Liver (tissue), 9 donors: Measurements from ENCODE around the gene CAMK1D. TPM values are rescaled to one million over a fixed set of nuclear protein-coding genes. Genes with fewer than 3 reads are reported as not detected.

Experiments used
- DNase-seq: peaks from one replicate; pipeline ENCODE4 v3.0.0-alpha.2; 2017; ENCODE audit warnings: low spot score
- H3K27ac ChIP-seq, 2 donors: one replicate each; pipeline ENCODE4 v1.7.0; 2013; ENCODE audit warnings: inconsistent platforms in 2 of 2, low read length in 2 of 2, control low read depth in 1 of 2, low read depth in 1 of 2, mild to moderate bottlenecking in 1 of 2
- H3K27me3 ChIP-seq, 4 donors: one replicate each; pipeline versions ENCODE4 v1.6.1 to v1.7.0; 2013; ENCODE audit warnings: low read length in 3 of 4, inconsistent platforms in 1 of 4, mild to moderate bottlenecking in 1 of 4, moderate library complexity in 1 of 4; ENCODE audit not compliant: control insufficient read depth in 4 of 4, insufficient read depth in 4 of 4
- H3K36me3 ChIP-seq, 4 donors: one replicate each; pipeline versions ENCODE4 v1.6.1 to v1.7.0; 2013; ENCODE audit warnings: low read length in 3 of 4, mild to moderate bottlenecking in 3 of 4, low read depth in 1 of 4, moderate library complexity in 1 of 4; ENCODE audit not compliant: control insufficient read depth in 4 of 4, insufficient read depth in 3 of 4
- H3K4me1 ChIP-seq, 4 donors: one replicate each; pipeline versions ENCODE4 v1.6.1 to v1.7.0; 2013; ENCODE audit warnings: low read length in 3 of 4, mild to moderate bottlenecking in 3 of 4, moderate library complexity in 1 of 4; ENCODE audit not compliant: control insufficient read depth in 4 of 4, insufficient read depth in 4 of 4
- H3K4me3 ChIP-seq, 3 donors: one replicate each; pipeline versions ENCODE4 v1.6.1 to v1.7.0; 2013; ENCODE audit warnings: low read length in 3 of 3, control low read depth in 1 of 3, low read depth in 1 of 3, mild to moderate bottlenecking in 1 of 3
- H3K9ac ChIP-seq, 2 donors: one replicate each; pipeline ENCODE4 v1.7.0; 2013; ENCODE audit warnings: low read length in 2 of 2, mild to moderate bottlenecking in 2 of 2, moderate library complexity in 2 of 2, control low read depth in 1 of 2, low read depth in 1 of 2
- H3K9me3 ChIP-seq, 4 donors: one replicate each; pipeline versions ENCODE4 v1.6.1 to v1.7.0; 2013; ENCODE audit warnings: low read length in 3 of 4; ENCODE audit not compliant: control insufficient read depth in 4 of 4
- EGR1 ChIP-seq, 2 donors: IDR thresholded peaks; 2 replicates each; pipeline ENCODE4 v1.6.1; 2016 to 2018; ENCODE audit warnings: antibody characterized with exemption in 2 of 2, low read depth in 2 of 2
- FOXA1 ChIP-seq: IDR thresholded peaks from 2 replicates; pipeline ENCODE4 v1.6.1; 2016; ENCODE audit warnings: antibody characterized with exemption
- FOXA2 ChIP-seq: IDR thresholded peaks from 2 replicates; pipeline ENCODE4 v1.6.1; 2016; ENCODE audit warnings: antibody characterized with exemption
- GABPA ChIP-seq, 2 donors: IDR thresholded peaks in 1 of 2; conservative IDR thresholded peaks in 1 of 2; 2 replicates each; pipeline ENCODE4 v1.6.1; 2016; ENCODE audit warnings: antibody characterized with exemption in 2 of 2, mild to moderate bottlenecking in 1 of 2, moderate library complexity in 1 of 2
- HNF4A ChIP-seq, 2 donors: conservative IDR thresholded peaks; 2 replicates each; pipeline ENCODE4 v1.6.1; 2016; ENCODE audit warnings: antibody characterized with exemption in 2 of 2, mild to moderate bottlenecking in 2 of 2
- HNF4G ChIP-seq: IDR thresholded peaks from 2 replicates; pipeline ENCODE4 v1.6.1; 2016; ENCODE audit warnings: antibody characterized with exemption
- JUND ChIP-seq, 2 donors: IDR thresholded peaks; 2 replicates each; pipeline ENCODE4 v1.6.1; 2016; ENCODE audit warnings: antibody characterized with exemption in 2 of 2
- NR2F2 ChIP-seq: IDR thresholded peaks from 2 replicates; pipeline ENCODE4 v1.6.1; 2016; ENCODE audit warnings: antibody characterized with exemption
- RAD21 ChIP-seq, 2 donors: IDR thresholded peaks; 2 replicates each; pipeline ENCODE4 v1.6.1; 2016; ENCODE audit warnings: antibody characterized with exemption in 2 of 2, mild to moderate bottlenecking in 2 of 2
- RXRA ChIP-seq, 2 donors: IDR thresholded peaks; 2 replicates each; pipeline ENCODE4 v1.6.1; 2017 to 2018; ENCODE audit warnings: antibody characterized with exemption in 2 of 2, mild to moderate bottlenecking in 1 of 2
- SP1 ChIP-seq: IDR thresholded peaks from 2 replicates; pipeline ENCODE4 v1.6.1; 2018; ENCODE audit warnings: antibody characterized with exemption, mild to moderate bottlenecking
- TAF1 ChIP-seq: conservative IDR thresholded peaks from 2 replicates; pipeline ENCODE4 v1.6.1; 2016; ENCODE audit warnings: antibody characterized with exemption, mild to moderate bottlenecking
- YY1 ChIP-seq: IDR thresholded peaks from 2 replicates; pipeline ENCODE4 v1.6.1; 2016; ENCODE audit warnings: antibody characterized with exemption, mild to moderate bottlenecking
- WGBS: extraction: QIAGEN DNeasy Blood & Tissue Kit; methylation state at CpG from one replicate; pipeline ENCODE4 v1.1.7; 2013; 5-methylcytosine and 5-hydroxymethylcytosine counted together
- polyA plus RNA-seq, 2 donors: library from polyadenylated mRNA; stranded (reverse) in 1 of 2; unstranded in 1 of 2; fragments of 200-250 nt in 1 of 2; fragments of >200 nt in 1 of 2; fragmentation: Nextera tagmentation in 1 of 2; extraction: Ambion mirVana in 1 of 2; gene quantifications; one replicate each; pipeline versions ENCODE4 v1.2.1 to v1.2.3, GENCODE V29; 2013 to 2015
- total RNA-seq, 2 donors: library from RNA; depleted of rRNA; stranded (reverse); fragments of >200 nt; gene quantifications; one replicate each; pipeline ENCODE4 v1.2.3, GENCODE V29; 2014
- TF ChIP-seq, protein P1 (sequence below): IDR thresholded peaks from 2 replicates; pipeline ENCODE4 v1.6.1; 2016; ENCODE audit warnings: antibody characterized with exemption, mild to moderate bottlenecking
- TF ChIP-seq, protein P2 (sequence below): IDR thresholded peaks from 2 replicates; pipeline ENCODE4 v1.6.1; 2016; ENCODE audit warnings: antibody characterized with exemption
- TF ChIP-seq, protein P3 (sequence below): IDR thresholded peaks from 2 replicates; pipeline ENCODE4 v1.6.1; 2016; ENCODE audit warnings: antibody characterized with exemption
- TF ChIP-seq, protein P4 (sequence below): IDR thresholded peaks from 2 replicates; pipeline ENCODE4 v1.6.1; 2016; ENCODE audit warnings: antibody characterized with exemption
- donor health status: healthy.
- donor health status: healthy.
- donor health status: healthy.
- donor health status: healthy.
- donor health status: healthy.

CAMK1D gene
- total and polyA plus RNA-seq, 4 donors, result 2.7 to 10.1 (median 4.2) TPM

- TF ChIP-seq, protein P1, sequence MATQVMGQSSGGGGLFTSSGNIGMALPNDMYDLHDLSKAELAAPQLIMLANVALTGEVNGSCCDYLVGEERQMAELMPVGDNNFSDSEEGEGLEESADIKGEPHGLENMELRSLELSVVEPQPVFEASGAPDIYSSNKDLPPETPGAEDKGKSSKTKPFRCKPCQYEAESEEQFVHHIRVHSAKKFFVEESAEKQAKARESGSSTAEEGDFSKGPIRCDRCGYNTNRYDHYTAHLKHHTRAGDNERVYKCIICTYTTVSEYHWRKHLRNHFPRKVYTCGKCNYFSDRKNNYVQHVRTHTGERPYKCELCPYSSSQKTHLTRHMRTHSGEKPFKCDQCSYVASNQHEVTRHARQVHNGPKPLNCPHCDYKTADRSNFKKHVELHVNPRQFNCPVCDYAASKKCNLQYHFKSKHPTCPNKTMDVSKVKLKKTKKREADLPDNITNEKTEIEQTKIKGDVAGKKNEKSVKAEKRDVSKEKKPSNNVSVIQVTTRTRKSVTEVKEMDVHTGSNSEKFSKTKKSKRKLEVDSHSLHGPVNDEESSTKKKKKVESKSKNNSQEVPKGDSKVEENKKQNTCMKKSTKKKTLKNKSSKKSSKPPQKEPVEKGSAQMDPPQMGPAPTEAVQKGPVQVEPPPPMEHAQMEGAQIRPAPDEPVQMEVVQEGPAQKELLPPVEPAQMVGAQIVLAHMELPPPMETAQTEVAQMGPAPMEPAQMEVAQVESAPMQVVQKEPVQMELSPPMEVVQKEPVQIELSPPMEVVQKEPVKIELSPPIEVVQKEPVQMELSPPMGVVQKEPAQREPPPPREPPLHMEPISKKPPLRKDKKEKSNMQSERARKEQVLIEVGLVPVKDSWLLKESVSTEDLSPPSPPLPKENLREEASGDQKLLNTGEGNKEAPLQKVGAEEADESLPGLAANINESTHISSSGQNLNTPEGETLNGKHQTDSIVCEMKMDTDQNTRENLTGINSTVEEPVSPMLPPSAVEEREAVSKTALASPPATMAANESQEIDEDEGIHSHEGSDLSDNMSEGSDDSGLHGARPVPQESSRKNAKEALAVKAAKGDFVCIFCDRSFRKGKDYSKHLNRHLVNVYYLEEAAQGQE, result no peak
- TF ChIP-seq, protein P2, sequence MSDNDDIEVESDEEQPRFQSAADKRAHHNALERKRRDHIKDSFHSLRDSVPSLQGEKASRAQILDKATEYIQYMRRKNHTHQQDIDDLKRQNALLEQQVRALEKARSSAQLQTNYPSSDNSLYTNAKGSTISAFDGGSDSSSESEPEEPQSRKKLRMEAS, result peak; percentile 54
- no peak for TF ChIP-seq YY1
- TF ChIP-seq, protein P3, sequence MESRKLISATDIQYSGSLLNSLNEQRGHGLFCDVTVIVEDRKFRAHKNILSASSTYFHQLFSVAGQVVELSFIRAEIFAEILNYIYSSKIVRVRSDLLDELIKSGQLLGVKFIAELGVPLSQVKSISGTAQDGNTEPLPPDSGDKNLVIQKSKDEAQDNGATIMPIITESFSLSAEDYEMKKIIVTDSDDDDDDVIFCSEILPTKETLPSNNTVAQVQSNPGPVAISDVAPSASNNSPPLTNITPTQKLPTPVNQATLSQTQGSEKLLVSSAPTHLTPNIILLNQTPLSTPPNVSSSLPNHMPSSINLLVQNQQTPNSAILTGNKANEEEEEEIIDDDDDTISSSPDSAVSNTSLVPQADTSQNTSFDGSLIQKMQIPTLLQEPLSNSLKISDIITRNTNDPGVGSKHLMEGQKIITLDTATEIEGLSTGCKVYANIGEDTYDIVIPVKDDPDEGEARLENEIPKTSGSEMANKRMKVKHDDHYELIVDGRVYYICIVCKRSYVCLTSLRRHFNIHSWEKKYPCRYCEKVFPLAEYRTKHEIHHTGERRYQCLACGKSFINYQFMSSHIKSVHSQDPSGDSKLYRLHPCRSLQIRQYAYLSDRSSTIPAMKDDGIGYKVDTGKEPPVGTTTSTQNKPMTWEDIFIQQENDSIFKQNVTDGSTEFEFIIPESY, result no peak
- peak; percentile 55 for TF ChIP-seq HNF4G
Observed at GRCh38 chr10:12350167-12350872, 973 bp downstream of the CAMK1D start (continued).

DNA sequence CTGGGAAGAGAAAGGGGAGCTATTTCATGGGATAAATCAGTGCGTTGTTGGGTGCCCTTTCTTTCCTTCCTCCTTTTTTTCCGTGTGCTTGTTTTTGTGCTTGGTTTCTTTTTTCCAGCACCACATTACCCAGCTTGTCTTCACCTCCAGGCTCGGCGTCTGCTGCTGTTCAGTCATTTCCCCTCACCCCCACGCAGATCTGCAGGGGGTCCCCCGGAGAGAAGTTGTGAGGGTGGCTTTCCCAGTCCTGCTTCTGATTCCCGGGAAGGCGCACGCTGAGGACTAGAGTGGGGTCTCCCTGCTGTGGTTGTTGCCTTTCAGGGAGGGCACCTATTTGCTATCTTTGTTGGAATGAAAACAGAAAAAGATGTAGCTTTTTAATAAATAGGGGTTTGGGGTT, 1.6 kb downstream of the CAMK1D start:
- Histone ChIP-seq H3K27me3 (no peaks in the 10 kb centered on the region), H3K4me3 (peak overlapping the region; percentile 61 to 94 (median 90)), H3K9me3 (no peaks in the 10 kb centered on the region), H3K36me3 (peaks cover 0 to 2% (median 0%) of the 10 kb centered on the region in 4 donors), H3K9ac (peak overlapping the region; percentile 58 to 59), H3K4me1 (peaks cover 8 to 39% (median 23%) of the 10 kb centered on the region in 4 donors), H3K27ac (peak overlapping the region; percentile 82 to 83)
- 27% methylated on average over 9 of the region's 9 CpGs for WGBS
- DNase-seq, result no peak
- TF ChIP-seq GABPA (IDR thresholded peaks at IDR 0.05 in 1 of 2, conservative IDR thresholded peaks at IDR 0.05 in 1 of 2), result no peak
- TF ChIP-seq SP1, result no peak
- TF ChIP-seq, protein P1, result no peak
- TF ChIP-seq HNF4G, result no peak
- TF ChIP-seq, protein P3, result no peak
- no peak for TF ChIP-seq FOXA2
- no peak for TF ChIP-seq JUND (IDR thresholded peaks at IDR 0.05)
- no peak for TF ChIP-seq FOXA1
- TF ChIP-seq NR2F2, result no peak
- no peak for TF ChIP-seq RAD21 (IDR thresholded peaks at IDR 0.05)
- TF ChIP-seq, protein P2, result no peak
- no peak for TF ChIP-seq RXRA (IDR thresholded peaks at IDR 0.05)
- TF ChIP-seq, protein P4, sequence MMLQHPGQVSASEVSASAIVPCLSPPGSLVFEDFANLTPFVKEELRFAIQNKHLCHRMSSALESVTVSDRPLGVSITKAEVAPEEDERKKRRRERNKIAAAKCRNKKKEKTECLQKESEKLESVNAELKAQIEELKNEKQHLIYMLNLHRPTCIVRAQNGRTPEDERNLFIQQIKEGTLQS, result no peak
- no peak for TF ChIP-seq TAF1
- no peak for TF ChIP-seq EGR1 (IDR thresholded peaks at IDR 0.05; ENCODE audit: low read depth in 2 of 2)
- TF ChIP-seq HNF4A (conservative IDR thresholded peaks at IDR 0.05), result no peak
